Stimulated activated CD8-positive, alpha-beta memory T cell treated with anti-CD3 and anti-CD28 coated beads, Interleukin-15, amount 100 ng/mL, for 4 hours (primary cell): Measurements from ENCODE around the gene ASCC2.

Experiments
- DNase-seq, 2 donors: peaks; one replicate each; pipeline ENCODE4 v3.0.0-alpha.2; 2020; ENCODE audit warnings: low read depth in 2 of 2

ASCC2 gene

GRCh38 chr22:29817724-29818123 lies 20.4 kb downstream of the ASCC2 start:
- no peak for DNase-seq

GRCh38 chr22:29816980-29817379 lies 21.1 kb downstream of the ASCC2 start:
- DNase-seq: no peak

- no peak for DNase-seq
These were observed 21.5 kb downstream of the ASCC2 start for GRCh38 chr22:29816539-29816938.

GRCh38 chr22:29816128-29816527 lies 21.9 kb downstream of the ASCC2 start:
- no peak for DNase-seq

- DNase-seq: no peak
These were observed 22.5 kb downstream of the ASCC2 start for GRCh38 chr22:29815580-29815979.

- no peak for DNase-seq
These were observed 24.1 kb downstream of the ASCC2 start for GRCh38 chr22:29814003-29814402.

GRCh38 chr22:29813563-29813962 lies 24.5 kb downstream of the ASCC2 start:
- DNase-seq: no peak

GRCh38 chr22:29813126-29813525 lies 24.9 kb downstream of the ASCC2 start:
- no peak for DNase-seq

- no peak for DNase-seq
These were observed 26.7 kb downstream of the ASCC2 start for GRCh38 chr22:29811377-29811776.

GRCh38 chr22:29810216-29810615 lies 27.9 kb downstream of the ASCC2 start:
- no peak for DNase-seq

- DNase-seq: no peak
These were observed 31.9 kb downstream of the ASCC2 start for GRCh38 chr22:29806196-29806595.

GRCh38 chr22:29804985-29805384 lies 33.1 kb downstream of the ASCC2 start:
- no peak for DNase-seq

- DNase-seq: no peak
These were observed 34.9 kb downstream of the ASCC2 start for GRCh38 chr22:29803190-29803589.

- no peak for DNase-seq
These were observed 36.3 kb downstream of the ASCC2 start for GRCh38 chr22:29801796-29802195.

- no peak for DNase-seq
These were observed 36.9 kb downstream of the ASCC2 start for GRCh38 chr22:29801153-29801552.

GRCh38 chr22:29799217-29799680 lies 38.8 kb downstream of the ASCC2 start:
- DNase-seq: no peak

GRCh38 chr22:29798801-29799200 lies 39.3 kb downstream of the ASCC2 start:
- no peak for DNase-seq

- DNase-seq: no peak
These were observed 39.8 kb downstream of the ASCC2 start for GRCh38 chr22:29798318-29798717.

GRCh38 chr22:29797351-29797750 lies 40.7 kb downstream of the ASCC2 start:
- DNase-seq: no peak

- DNase-seq: no peak
These were observed 42.4 kb downstream of the ASCC2 start for GRCh38 chr22:29795663-29796062.

- no peak for DNase-seq
These were observed 44.7 kb downstream of the ASCC2 start for GRCh38 chr22:29793396-29793795.

GRCh38 chr22:29790061-29790460 lies 48.0 kb downstream of the ASCC2 start:
- no peak for DNase-seq

GRCh38 chr22:29788339-29789279 lies 49.5 kb downstream of the ASCC2 start:
- no peak for DNase-seq
